Calu3 (cell line): Measurements from ENCODE around the gene C11orf52. TPM values are rescaled to one million over a fixed set of nuclear protein-coding genes. Genes with fewer than 3 reads are reported as not detected.

ENCODE experiments used
- BruUV-seq: library from RNA; stranded (reverse); fragments of 400-500 nt; replicated peaks from 2 replicates; lab custom pipeline; 2021; lab: Mats Ljungman, UMichigan
- CTCF ChIA-PET: fragments of 300-600 bp; sonication (Branson Sonifier 250); formaldehyde crosslinking; loops from one replicate; lab custom pipeline; 2022; ENCODE audit warnings: antibody characterized with exemption; lab: Charles Lee
- DNase-seq: peaks from one replicate; pipeline ENCODE4 v3.0.0; 2022
- H3K27ac Mint-ChIP-seq: one replicate; pipeline ENCODE4 v1.8.0; 2022; ENCODE audit warnings: mixed read lengths; ENCODE audit not compliant: unreplicated experiment
- H3K27me3 Mint-ChIP-seq: one replicate; pipeline ENCODE4 v1.8.0; 2022; ENCODE audit warnings: mixed read lengths; ENCODE audit not compliant: unreplicated experiment
- H3K36me3 Mint-ChIP-seq: one replicate; pipeline ENCODE4 v1.8.0; 2022; ENCODE audit warnings: mild to moderate bottlenecking, moderate library complexity, mixed read lengths; ENCODE audit not compliant: insufficient read depth, unreplicated experiment
- H3K4me1 Mint-ChIP-seq: one replicate; pipeline ENCODE4 v1.8.0; 2022; ENCODE audit warnings: mild to moderate bottlenecking, low read depth, mixed read lengths; ENCODE audit not compliant: unreplicated experiment
- H3K4me3 Mint-ChIP-seq: one replicate; pipeline ENCODE4 v1.8.0; 2022; ENCODE audit warnings: mild to moderate bottlenecking, low read depth, moderate library complexity, mixed read lengths; ENCODE audit not compliant: unreplicated experiment
- H3K9me3 Mint-ChIP-seq: one replicate; pipeline ENCODE4 v1.8.0; 2022; ENCODE audit warnings: low read depth, mixed read lengths; ENCODE audit not compliant: unreplicated experiment
- intact Hi-C: fragments of 100-400 bp; cut with micrococcal nuclease; formaldehyde crosslinking; loops from one replicate; pipeline ENCODE4 v1.10.0; 2022; ENCODE audit not compliant: unreplicated experiment
- total RNA-seq: library from RNA; stranded (reverse); gene quantifications from 2 replicates; pipeline ENCODE4 v1.2.3, GENCODE V29; 2022
- TF ChIP-seq, protein P1 (sequence below): fragments of 200-600 bp; IDR thresholded peaks from one replicate; pipeline ENCODE4 v1.8.0; 2022; ENCODE audit warnings: antibody characterized with exemption; ENCODE audit not compliant: unreplicated experiment

The C11orf52 gene
- total RNA-seq, 1 experiment from 2014 or later, result 6.2 TPM

DNA sequence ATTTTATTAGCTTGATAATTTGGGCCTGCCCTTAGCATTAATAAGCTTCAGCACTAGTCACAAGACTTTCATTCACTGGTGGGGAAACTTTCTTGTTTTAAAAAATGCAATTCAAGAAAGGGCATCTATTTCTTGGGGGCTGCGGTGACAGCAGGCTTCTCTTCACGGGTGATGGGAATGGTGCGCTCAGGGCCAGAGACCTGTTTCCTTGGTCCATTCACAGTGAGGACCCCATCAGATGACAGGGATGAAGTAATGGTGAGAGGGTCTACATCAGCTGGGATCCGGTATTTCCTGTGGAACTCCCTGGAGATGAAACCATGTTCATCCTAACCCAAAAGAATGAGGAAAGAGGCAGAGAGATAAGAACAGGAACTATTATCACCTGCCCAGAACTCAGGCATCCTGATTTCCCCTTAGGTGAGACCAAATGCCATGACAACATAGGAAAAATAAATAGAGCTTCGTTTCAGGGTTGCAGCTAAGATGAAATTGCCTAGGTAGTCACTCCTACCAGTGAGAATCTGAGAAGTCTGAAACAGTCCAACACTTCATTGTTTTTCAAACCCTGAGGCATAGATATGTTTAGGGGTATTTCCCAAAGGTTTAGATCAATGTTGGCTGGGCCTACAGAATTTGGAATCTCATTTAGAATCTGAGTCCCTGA, 9.9 kb upstream of the C11orf52 start:
- peaks cover 11% of the 10 kb centered on the region for H3K4me1 Mint-ChIP-seq
- TF ChIP-seq, protein P1, sequence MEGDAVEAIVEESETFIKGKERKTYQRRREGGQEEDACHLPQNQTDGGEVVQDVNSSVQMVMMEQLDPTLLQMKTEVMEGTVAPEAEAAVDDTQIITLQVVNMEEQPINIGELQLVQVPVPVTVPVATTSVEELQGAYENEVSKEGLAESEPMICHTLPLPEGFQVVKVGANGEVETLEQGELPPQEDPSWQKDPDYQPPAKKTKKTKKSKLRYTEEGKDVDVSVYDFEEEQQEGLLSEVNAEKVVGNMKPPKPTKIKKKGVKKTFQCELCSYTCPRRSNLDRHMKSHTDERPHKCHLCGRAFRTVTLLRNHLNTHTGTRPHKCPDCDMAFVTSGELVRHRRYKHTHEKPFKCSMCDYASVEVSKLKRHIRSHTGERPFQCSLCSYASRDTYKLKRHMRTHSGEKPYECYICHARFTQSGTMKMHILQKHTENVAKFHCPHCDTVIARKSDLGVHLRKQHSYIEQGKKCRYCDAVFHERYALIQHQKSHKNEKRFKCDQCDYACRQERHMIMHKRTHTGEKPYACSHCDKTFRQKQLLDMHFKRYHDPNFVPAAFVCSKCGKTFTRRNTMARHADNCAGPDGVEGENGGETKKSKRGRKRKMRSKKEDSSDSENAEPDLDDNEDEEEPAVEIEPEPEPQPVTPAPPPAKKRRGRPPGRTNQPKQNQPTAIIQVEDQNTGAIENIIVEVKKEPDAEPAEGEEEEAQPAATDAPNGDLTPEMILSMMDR, result no peak
- BruUV-seq, result no TSS peak
- no peak for DNase-seq
- no peaks in the 10 kb centered on the region for H3K36me3 Mint-ChIP-seq
- H3K9me3 Mint-ChIP-seq, result no peaks in the 10 kb centered on the region
- intact Hi-C loops, result no loop called here
- H3K4me3 Mint-ChIP-seq, result no peak overlapping the region
- CTCF ChIA-PET, result interaction anchor here (0.6 kb wide), 1 partner anchor 1911 kb away, joined by 4 read pairs; no protein-coding TSS in a partner anchor
- H3K27ac Mint-ChIP-seq, result no peak overlapping the region
- H3K27me3 Mint-ChIP-seq, result peaks cover 8% of the 10 kb centered on the region

DNA sequence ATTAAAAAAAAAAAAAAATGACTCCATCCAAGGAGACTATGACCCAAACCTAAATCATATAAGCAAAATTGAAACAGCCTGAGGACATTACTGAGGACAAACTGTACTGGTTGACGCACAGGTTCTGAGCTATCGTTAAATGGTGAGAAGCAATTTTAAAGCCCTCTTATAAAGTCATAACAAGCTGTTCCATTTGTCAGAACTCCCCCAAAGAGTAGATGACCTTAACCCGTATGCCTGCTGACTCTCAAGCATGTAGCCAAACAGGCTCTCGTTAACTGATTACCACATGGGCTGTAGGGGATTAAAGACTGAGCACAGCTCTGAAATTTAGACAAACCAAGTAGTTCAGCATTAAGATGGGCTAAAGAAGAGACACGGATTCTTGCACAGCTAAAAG, 9.3 kb upstream of the C11orf52 start:
- Mint-ChIP-seq H3K4me1 (peaks cover 11% of the 10 kb centered on the region), H3K4me3 (no peak overlapping the region), H3K27ac (no peak overlapping the region), H3K27me3 (peaks cover 8% of the 10 kb centered on the region), H3K9me3 (no peaks in the 10 kb centered on the region), H3K36me3 (no peaks in the 10 kb centered on the region)
- DNase-seq, result no peak
- CTCF ChIA-PET, result no interaction called here
- intact Hi-C loops, result no loop called here
- BruUV-seq, result no TSS peak
- TF ChIP-seq, protein P1, result no peak

DNA sequence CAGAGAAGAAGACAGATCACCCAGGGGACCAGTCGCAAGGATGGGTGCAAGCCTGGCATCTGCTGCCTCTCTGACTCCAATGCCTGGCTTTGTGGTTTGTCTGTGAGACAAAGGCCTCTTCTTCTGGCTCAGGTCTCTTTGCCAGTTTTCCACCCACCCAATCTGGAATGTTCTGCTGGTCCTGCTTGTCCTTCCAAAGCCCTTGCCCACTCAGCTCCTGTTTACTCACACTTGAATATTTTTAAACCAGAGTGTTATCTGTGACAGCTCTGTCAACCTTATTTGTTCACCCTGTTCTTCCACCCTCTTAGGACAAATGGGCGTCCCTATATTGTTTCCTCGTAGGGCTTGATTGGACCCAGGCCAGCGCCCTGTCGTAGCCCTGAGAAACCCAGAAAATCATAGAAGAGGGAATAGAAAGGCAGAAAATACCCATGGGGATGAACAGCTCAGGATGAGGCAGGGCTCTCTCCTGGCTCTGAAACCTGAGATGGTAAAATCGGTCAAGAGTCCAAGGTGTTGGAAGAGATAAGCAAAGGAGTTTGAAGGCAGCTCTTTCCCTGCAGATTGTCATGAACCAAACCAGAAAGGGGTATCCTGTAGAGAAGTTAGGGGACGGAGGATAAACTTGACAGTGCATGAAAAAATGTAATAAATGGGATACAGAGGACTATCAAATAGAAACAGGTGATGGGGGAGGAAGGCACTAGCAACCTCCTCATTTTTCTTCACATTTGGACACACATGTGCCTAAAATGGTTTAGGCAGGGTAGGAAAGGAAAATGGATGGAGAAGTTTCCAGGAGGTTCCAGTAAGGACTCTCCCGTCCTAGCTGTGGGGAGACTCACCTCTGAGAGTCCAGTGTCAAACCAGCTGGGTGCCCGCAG, 7.8 kb upstream of the C11orf52 start:
- no peak for DNase-seq
- TF ChIP-seq, protein P1, result no peak
- H3K27ac Mint-ChIP-seq, result peak overlapping the region; percentile 11
- H3K27me3 Mint-ChIP-seq, result peaks cover 8% of the 10 kb centered on the region
- H3K4me3 Mint-ChIP-seq, result no peak overlapping the region
- intact Hi-C loops, result no loop called here
- BruUV-seq, result no TSS peak
- H3K4me1 Mint-ChIP-seq, result peaks cover 11% of the 10 kb centered on the region
- CTCF ChIA-PET, result no interaction called here
- no peaks in the 10 kb centered on the region for H3K9me3 Mint-ChIP-seq
- H3K36me3 Mint-ChIP-seq, result no peaks in the 10 kb centered on the region

DNA sequence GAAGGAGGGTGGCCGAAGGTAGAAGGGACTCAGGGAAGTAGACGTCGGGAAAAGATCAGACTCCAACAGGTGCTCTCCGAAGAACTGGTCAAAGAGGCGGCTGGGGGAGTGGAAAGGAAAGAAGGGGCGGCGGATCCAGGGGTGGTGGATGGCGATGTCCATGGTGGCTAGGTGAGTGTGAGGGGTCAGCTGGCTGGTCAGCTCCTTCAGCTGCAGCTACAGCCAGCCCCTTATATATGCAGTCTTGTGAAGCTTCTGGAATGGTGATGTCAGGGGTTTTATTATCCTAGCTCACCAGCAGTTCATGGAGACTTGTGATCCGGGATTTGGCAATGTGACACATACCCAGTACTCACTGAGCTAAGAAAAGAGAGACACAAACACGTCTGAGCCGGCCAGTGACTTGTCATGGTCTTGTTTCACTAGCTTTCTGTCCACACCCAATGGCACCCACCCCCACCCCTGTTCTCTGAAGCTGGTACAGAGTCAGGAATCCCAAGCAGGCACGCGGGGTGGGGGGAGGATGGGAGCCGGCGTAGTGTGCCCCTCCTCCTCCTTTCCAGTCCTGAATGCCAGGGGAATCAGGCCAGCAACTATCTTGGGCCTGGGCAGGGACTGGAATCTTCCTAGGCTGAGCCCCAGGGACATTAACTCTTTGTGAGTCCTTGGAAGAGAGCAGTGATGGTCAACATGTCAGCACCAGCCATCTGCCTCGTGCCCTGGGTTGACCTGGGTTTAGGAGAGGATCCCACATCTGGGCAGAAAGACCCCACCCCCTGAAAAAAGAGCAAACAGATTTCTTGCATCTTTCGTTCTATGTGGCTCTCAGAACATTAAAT, 6.9 kb upstream of the C11orf52 start, which contains the start of gene CRYAB:
Gene CRYAB, minus strand, starts transcription at position 208 of the 839 bp plus-strand sequence. Its CDS starts 46 bp downstream, at position 162.
- intact Hi-C loops, result no loop called here
- DNase-seq, result no peak

More for the DNA sequence above, 6.9 kb upstream of the C11orf52 start, which contains the start of gene CRYAB:
- Mint-ChIP-seq H3K4me3 (no peak within 1 kb of the TSS), H3K36me3 (no peaks in the 10 kb centered on the region), H3K4me1 (peaks cover 11% of the 10 kb centered on the region), H3K9me3 (no peaks in the 10 kb centered on the region), H3K27ac (peak within 1 kb of the TSS; percentile 11), H3K27me3 (peaks cover 8% of the 10 kb centered on the region)
- CTCF ChIA-PET, result no interaction called here
- BruUV-seq, result no TSS peak
- TF ChIP-seq, protein P1, result no peak
